H1 (cell line): ENCODE data around the gene RCSD1. TPM values are rescaled to one million over a fixed set of nuclear protein-coding genes. Genes with fewer than 3 reads are reported as not detected.

Source experiments
- PHF8 ChIP-seq: fragments of 200-600 bp; sonication (generic); conservative IDR thresholded peaks from 2 replicates; pipeline ENCODE4 v1.7.1; 2012; ENCODE audit warnings: low read depth, mild to moderate bottlenecking, inconsistent platforms, low read length, moderate library complexity
- POLR2A ChIP-seq, 2 experiments: IDR thresholded peaks; 1 replicate in 1 of 2; 2 replicates in 1 of 2; pipeline ENCODE4 v1.6.1; 2011; ENCODE audit warnings: low read depth in 2 of 2, low read length in 2 of 2, mild to moderate bottlenecking in 2 of 2; ENCODE audit errors: control extremely low read depth in 1 of 2
- polyA plus RNA-seq, 7 experiments: library from polyadenylated mRNA; depleted of rRNA in 3 of 7; stranded (reverse) in 5 of 7; unstranded in 2 of 7; fragments of >200 nt in 5 of 7; fragments of 200-250 nt in 2 of 7; gene quantifications; 1 replicate in 5 of 7; 2 replicates in 1 of 7; 4 replicates in 1 of 7; pipeline versions ENCODE4 v1.2.1 to v1.2.3, GENCODE V29; 2011 to 2013; ENCODE audit warnings: missing spikeins in 2 of 7, mixed read lengths in 2 of 7
- total RNA-seq: library from RNA; stranded (reverse); fragmentation: NEBNext Ultra II Directional; extraction: Animal tissue kit (Norgen Biotek cat#: 25700); gene quantifications from 2 replicates; pipeline ENCODE4 v1.2.1, GENCODE V29; 2021

RCSD1 gene
- total and polyA plus RNA-seq, 2 of the 8 experiments (the other 6 are each of a cell fraction or from before 2014, with no cell fraction given): 0.47 to 0.69 TPM

DNA sequence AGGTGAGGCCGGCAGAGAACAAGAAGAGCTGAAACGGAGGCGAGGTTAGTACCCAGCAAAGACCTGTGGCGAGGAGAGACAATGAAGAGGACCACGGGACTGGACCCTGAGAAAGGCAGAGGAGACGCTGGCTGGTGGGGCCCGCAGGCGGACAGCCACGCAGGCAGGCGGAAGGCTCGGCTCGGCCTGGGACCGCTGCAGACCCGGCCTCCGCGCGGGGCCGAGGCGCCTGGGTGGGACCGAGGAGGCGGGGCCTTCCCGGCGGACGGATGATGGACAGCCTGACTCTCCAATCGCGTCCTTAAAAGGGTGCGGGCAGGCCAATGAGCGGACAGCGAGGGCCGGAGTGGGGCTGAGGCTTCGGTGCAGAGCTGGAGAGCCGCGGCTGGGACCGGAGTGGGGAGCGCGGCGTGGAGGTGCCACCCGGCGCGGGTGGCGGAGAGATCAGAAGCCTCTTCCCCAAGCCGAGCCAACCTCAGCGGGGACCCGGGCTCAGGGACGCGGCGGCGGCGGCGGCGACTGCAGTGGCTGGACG, 91.7 kb downstream of the RCSD1 start, which contains the start of gene MPZL1 (continued):
- TF ChIP-seq PHF8 (peak; percentile 68; the same call in 1 of the 2 replicates), POLR2A (IDR thresholded peaks at IDR 0.05; ENCODE audit: control extremely low read depth in 1 of 2, low read depth in 2 of 2, low read length in 2 of 2) (peak in 1 of 2 experiments; percentile 58; a peak in 1 of 3 replicates)
